ENCODE data around the gene RNF183.

DNA sequence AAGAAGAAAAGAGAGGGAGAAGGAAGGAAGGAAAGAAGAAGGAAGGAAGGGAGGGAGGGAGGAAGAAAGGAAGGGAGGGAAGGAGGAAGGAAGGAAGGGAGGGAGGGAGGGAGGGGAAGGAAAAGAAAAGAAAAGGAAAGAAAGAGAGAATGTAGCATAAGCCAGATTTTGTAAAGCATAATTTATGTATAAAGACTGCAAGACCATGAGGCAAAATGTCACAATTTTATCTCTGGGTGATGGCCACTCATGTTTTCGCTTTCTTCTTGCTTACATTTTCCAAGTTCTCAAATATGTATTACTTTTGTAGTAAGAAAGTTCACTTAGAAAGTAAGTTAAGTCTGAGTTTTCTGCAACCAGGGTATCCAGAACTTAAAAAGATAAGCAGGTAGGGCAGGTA, 3.4 kb upstream of the RNF183 start:
- TF ChIP-seq, protein P1, sequence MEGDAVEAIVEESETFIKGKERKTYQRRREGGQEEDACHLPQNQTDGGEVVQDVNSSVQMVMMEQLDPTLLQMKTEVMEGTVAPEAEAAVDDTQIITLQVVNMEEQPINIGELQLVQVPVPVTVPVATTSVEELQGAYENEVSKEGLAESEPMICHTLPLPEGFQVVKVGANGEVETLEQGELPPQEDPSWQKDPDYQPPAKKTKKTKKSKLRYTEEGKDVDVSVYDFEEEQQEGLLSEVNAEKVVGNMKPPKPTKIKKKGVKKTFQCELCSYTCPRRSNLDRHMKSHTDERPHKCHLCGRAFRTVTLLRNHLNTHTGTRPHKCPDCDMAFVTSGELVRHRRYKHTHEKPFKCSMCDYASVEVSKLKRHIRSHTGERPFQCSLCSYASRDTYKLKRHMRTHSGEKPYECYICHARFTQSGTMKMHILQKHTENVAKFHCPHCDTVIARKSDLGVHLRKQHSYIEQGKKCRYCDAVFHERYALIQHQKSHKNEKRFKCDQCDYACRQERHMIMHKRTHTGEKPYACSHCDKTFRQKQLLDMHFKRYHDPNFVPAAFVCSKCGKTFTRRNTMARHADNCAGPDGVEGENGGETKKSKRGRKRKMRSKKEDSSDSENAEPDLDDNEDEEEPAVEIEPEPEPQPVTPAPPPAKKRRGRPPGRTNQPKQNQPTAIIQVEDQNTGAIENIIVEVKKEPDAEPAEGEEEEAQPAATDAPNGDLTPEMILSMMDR (IDR thresholded peaks at IDR 0.05), result no peak
- TF ChIP-seq POLR2A (IDR thresholded peaks at IDR 0.05), result no peak
